IMR-90 (cell line): ENCODE data around the gene SRRM2. TPM values are rescaled to one million over a fixed set of nuclear protein-coding genes. Genes with fewer than 3 reads are reported as not detected.

ENCODE experiments used
- ATAC-seq: fragments of 200-7000 bp; cut with Tn5 transposase; 2 replicates; pipeline ENCODE4 v1.9.1; 2020; ENCODE audit warnings: low read depth, mild to moderate bottlenecking, moderate library complexity
- BruUV-seq: library from RNA; stranded (reverse); fragments of 400-500 nt; replicated peaks from 2 replicates; lab custom pipeline; 2021; lab: Mats Ljungman, UMichigan
- CTCF ChIA-PET: fragments of 300-600 bp; formaldehyde crosslinking; extraction: SDS; loops from one replicate; lab custom pipeline; 2021; ENCODE audit warnings: antibody characterized with exemption; lab: Yijun Ruan, JAX
- POLR2A ChIA-PET: fragments of 300-600 bp; sonication (Branson Sonifier 250); formaldehyde crosslinking; loops from one replicate; lab custom pipeline; 2022; ENCODE audit warnings: antibody characterized with exemption; ENCODE audit not compliant: unreplicated experiment; lab: Charles Lee
- DNase-seq: peaks from one replicate; pipeline ENCODE4 v3.0.0; 2013
- H2AFZ ChIP-seq: replicated peaks from 2 replicates; pipeline ENCODE3; 2013; ENCODE audit warnings: low read length, mild to moderate bottlenecking; ENCODE audit not compliant: poor library complexity
- H2AK5ac ChIP-seq: 2 replicates; pipeline ENCODE4 v1.6.1; 2013; ENCODE audit warnings: low read depth, low read length, inconsistent platforms
- H2AK9ac ChIP-seq: replicated peaks from 2 replicates; pipeline ENCODE3; 2013; ENCODE audit warnings: mild to moderate bottlenecking, low read depth, low read length, moderate library complexity; ENCODE audit not compliant: poor library complexity
- H2BK120ac ChIP-seq: 2 replicates; pipeline ENCODE4 v1.6.1; 2013; ENCODE audit warnings: low read depth, low read length, inconsistent platforms
- H2BK15ac ChIP-seq: 3 replicates; pipeline ENCODE4 v1.6.1; 2013; ENCODE audit warnings: low read depth, low read length, inconsistent platforms
- H2BK20ac ChIP-seq: 2 replicates; pipeline ENCODE4 v1.6.1; 2013; ENCODE audit warnings: low read depth, mild to moderate bottlenecking, inconsistent platforms, low read length, moderate library complexity
- H2BK5ac ChIP-seq: 2 replicates; pipeline ENCODE4 v1.6.1; 2013; ENCODE audit warnings: mild to moderate bottlenecking, low read depth, low read length, inconsistent platforms; ENCODE audit not compliant: poor library complexity, severe bottlenecking
- H3K14ac ChIP-seq: replicated peaks from 2 replicates; pipeline ENCODE4 v1.6.1; 2013; ENCODE audit warnings: low read depth, low read length, inconsistent platforms
- H3K18ac ChIP-seq: 2 replicates; pipeline ENCODE4 v1.6.1; 2013; ENCODE audit warnings: low read depth, low read length, control low read depth
- H3K23ac ChIP-seq: 2 replicates; pipeline ENCODE4 v1.6.1; 2013; ENCODE audit warnings: low read depth, low read length, inconsistent platforms
- H3K27ac ChIP-seq: 2 replicates; pipeline ENCODE4 v1.5.1; 2013; ENCODE audit warnings: mild to moderate bottlenecking, control low read depth, low read length; ENCODE audit not compliant: insufficient read depth
- H3K27me3 ChIP-seq: 2 replicates; pipeline ENCODE4 v1.6.1; 2013; ENCODE audit warnings: low read length; ENCODE audit not compliant: control insufficient read depth, insufficient read depth
- H3K36me3 ChIP-seq: 2 replicates; pipeline ENCODE4 v1.6.1; 2013; ENCODE audit warnings: low read length, mixed read lengths; ENCODE audit not compliant: control insufficient read depth, insufficient read depth
- H3K4ac ChIP-seq: 2 replicates; pipeline ENCODE4 v1.6.1; 2013; ENCODE audit warnings: low read depth, low read length, inconsistent platforms
- H3K4me1 ChIP-seq: 2 replicates; pipeline ENCODE4 v1.6.1; 2013; ENCODE audit warnings: low read length, mixed read lengths; ENCODE audit not compliant: control insufficient read depth, insufficient read depth
- H3K4me2 ChIP-seq: 2 replicates; pipeline ENCODE4 v1.6.1; 2013; ENCODE audit warnings: low read depth, mild to moderate bottlenecking, control low read depth, low read length, moderate library complexity
- H3K4me3 ChIP-seq: 2 replicates; pipeline ENCODE4 v1.5.1; 2013; ENCODE audit warnings: low read depth, mild to moderate bottlenecking, control low read depth, low read length, moderate library complexity; ENCODE audit not compliant: insufficient read depth
- H3K56ac ChIP-seq: 2 replicates; pipeline ENCODE4 v1.6.1; 2013; ENCODE audit warnings: low read length, inconsistent platforms; ENCODE audit not compliant: insufficient read depth; ENCODE audit errors: extremely low read depth
- H3K79me1 ChIP-seq, 2 experiments: 2 replicates each; pipeline ENCODE4 v1.6.1; 2013; ENCODE audit warnings: low read length in 2 of 2, inconsistent platforms in 1 of 2, low read depth in 1 of 2
- H3K9ac ChIP-seq: 2 replicates; pipeline ENCODE4 v1.6.1; 2013; ENCODE audit warnings: low read depth, low read length, control low read depth
- H3K9me1 ChIP-seq: 2 replicates; pipeline ENCODE4 v1.6.1; 2013; ENCODE audit warnings: low read length, inconsistent platforms; ENCODE audit not compliant: insufficient read depth
- H3K9me3 ChIP-seq: 2 replicates; pipeline ENCODE4 v1.6.1; 2013; ENCODE audit warnings: low read length; ENCODE audit not compliant: control insufficient read depth, insufficient read depth
- H4K20me1 ChIP-seq: 2 replicates; pipeline ENCODE4 v1.6.1; 2013; ENCODE audit warnings: low read length, inconsistent platforms; ENCODE audit not compliant: insufficient read depth
- H4K5ac ChIP-seq: 2 replicates; pipeline ENCODE4 v1.6.1; 2013; ENCODE audit warnings: mild to moderate bottlenecking, low read depth, low read length, control low read depth
- H4K8ac ChIP-seq, 2 experiments: 2 replicates each; pipeline ENCODE4 v1.6.1; 2013; ENCODE audit warnings: low read depth in 2 of 2, low read length in 2 of 2, control low read depth in 1 of 2, inconsistent platforms in 1 of 2
- H4K91ac ChIP-seq: 2 replicates; pipeline ENCODE4 v1.6.1; 2013; ENCODE audit warnings: low read depth, low read length, inconsistent platforms; ENCODE audit not compliant: insufficient read depth
- BHLHE40 ChIP-seq: fragments of 150-350 bp; IDR thresholded peaks from 2 replicates; pipeline ENCODE4 v1.6.1; 2016; ENCODE audit warnings: mild to moderate bottlenecking, low read depth, low read length
- MAZ ChIP-seq: IDR thresholded peaks from 2 replicates; pipeline ENCODE4 v1.6.1; 2012; ENCODE audit warnings: low read depth, mild to moderate bottlenecking, low read length, improper control_type of control experiment, moderate library complexity, borderline replicate concordance
- RFX5 ChIP-seq: IDR thresholded peaks from 2 replicates; pipeline ENCODE4 v1.8.0; 2012; ENCODE audit warnings: low read depth, mild to moderate bottlenecking, low read length, moderate library complexity
- WGBS, 2 experiments: methylation state at CpG; one replicate each; pipeline versions ENCODE4 v1.1.5 to v1.1.7; 2013; ENCODE audit warnings: missing lambda C conversion rate in 2 of 2; ENCODE audit not compliant: insufficient read length in 1 of 2; ENCODE audit errors: extremely low coverage in 2 of 2; 5-methylcytosine and 5-hydroxymethylcytosine counted together
- dilution Hi-C: fragments of 300-500 bp; cut with HindIII; formaldehyde crosslinking; loops from one replicate; pipeline ENCODE4 v1.14.3; 2018; ENCODE audit warnings: low sequenced_read_pairs; ENCODE audit not compliant: unreplicated experiment
- in situ Hi-C: fragments of 300-500 bp; cut with MboI; formaldehyde crosslinking; loops from 3 replicates; pipeline ENCODE4 v1.14.3; 2019; ENCODE audit warnings: low sequenced_read_pairs, inconsistent platforms, mixed read lengths
- intact Hi-C: fragments of 100-400 bp; cut with micrococcal nuclease; formaldehyde crosslinking; loops from 2 replicates; pipeline ENCODE4 v1.10.0; 2022
- polyA plus RNA-seq, 3 experiments: library from polyadenylated mRNA; depleted of rRNA; stranded (reverse); fragments of >200 nt; gene quantifications; 2 replicates each; pipeline ENCODE4 v1.2.3, GENCODE V29; 2012; ENCODE audit warnings: low replicate concordance in 1 of 3
- total RNA-seq: library from RNA; depleted of rRNA; stranded (reverse); fragments of >200 nt; gene quantifications from 2 replicates; pipeline ENCODE4 v1.2.3, GENCODE V29; 2012

SRRM2 gene
- total and polyA plus RNA-seq, 2 of the 4 experiments (the other 2 are of a cell fraction), result 20.3 to 300 TPM

- BruUV-seq, result no TSS peak
- CTCF ChIA-PET, result no interaction called here
- in situ Hi-C loops, result no loop called here
Observed at GRCh38 chr16:2792940-2793339, 40.5 kb downstream of the SRRM2 start.

More at GRCh38 chr16:2792940-2793339, 40.5 kb downstream of the SRRM2 start:
- H3K79me1 ChIP-seq, result no peaks in the 10 kb centered on the region
- no peaks in the 10 kb centered on the region for H3K9me3 ChIP-seq
- H3K9ac ChIP-seq, result no peak overlapping the region
- ATAC-seq, result no peak
- no peak for DNase-seq
- H2AFZ ChIP-seq, result no peak overlapping the region
- H4K20me1 ChIP-seq, result no peaks in the 10 kb centered on the region
- no peak overlapping the region for H3K56ac ChIP-seq
- H2AK9ac ChIP-seq, result no peak overlapping the region
- WGBS, 2 experiments, result no CpG with 5 or more reads among the region's 10 CpGs
- H3K14ac ChIP-seq, result no peak overlapping the region
- TF ChIP-seq RFX5 (no peak), BHLHE40 (no peak), MAZ (no peak)
- peaks cover 41% of the 10 kb centered on the region for H3K27me3 ChIP-seq
- intact Hi-C loops (loop anchor here (5.0 kb wide), 1 partner anchor 44 kb away; no protein-coding TSS in a partner anchor), dilution Hi-C loops (no loop called here)
- H3K4me1 ChIP-seq, result no peaks in the 10 kb centered on the region
- POLR2A ChIA-PET, result no interaction called here
- no peak overlapping the region for H4K5ac ChIP-seq
- no peaks in the 10 kb centered on the region for H3K9me1 ChIP-seq
- no peak overlapping the region for H3K23ac ChIP-seq
- H3K4ac ChIP-seq, result no peak overlapping the region
- H2AK5ac ChIP-seq, result no peak overlapping the region
- no peak overlapping the region for H3K27ac ChIP-seq
- H2BK5ac ChIP-seq, result no peak overlapping the region
- no peaks in the 10 kb centered on the region for H3K36me3 ChIP-seq
- no peak overlapping the region for H3K4me3 ChIP-seq
- no peak overlapping the region for H2BK15ac ChIP-seq
- H4K8ac ChIP-seq, result no peak overlapping the region
- no peak overlapping the region for H4K91ac ChIP-seq
- no peak overlapping the region for H2BK120ac ChIP-seq
- H3K4me2 ChIP-seq, result no peak overlapping the region
- no peak overlapping the region for H3K18ac ChIP-seq
- no peak overlapping the region for H2BK20ac ChIP-seq
